H1 (cell line): ENCODE data around the gene PSKH1. TPM values are rescaled to one million over a fixed set of nuclear protein-coding genes. Genes with fewer than 3 reads are reported as not detected.

Experiments
- CTCF ChIA-PET: fragments of 300-600 bp; sonication (Branson Sonifier 250); formaldehyde crosslinking; loops from one replicate; lab custom pipeline; 2021; ENCODE audit not compliant: partially characterized antibody; lab: Charles Lee
- POLR2A ChIA-PET: fragments of 300-600 bp; sonication (Branson Sonifier 250); formaldehyde crosslinking; loops from one replicate; lab custom pipeline; 2021; ENCODE audit warnings: inconsistent platforms; ENCODE audit not compliant: partially characterized antibody; lab: Charles Lee
- DNase-seq, 2 experiments: peaks; one replicate each; pipeline versions ENCODE4 v3.0.0 to v3.0.0-alpha.2; 2010 to 2022; ENCODE audit warnings: low spot score in 2 of 2, low read depth in 1 of 2, mixed read lengths in 1 of 2
- FAIRE-seq: peaks from 2 replicates; lab custom pipeline; 2011; peaks lifted over from hg19 to GRCh38; lab: Jason Lieb, UNC
- H2AFZ ChIP-seq: 2 replicates; pipeline ENCODE4 v1.8.1; 2012; ENCODE audit warnings: low read length, inconsistent platforms
- H2AK5ac ChIP-seq: 2 replicates; pipeline ENCODE4 v1.6.1; 2013; ENCODE audit warnings: low read depth, low read length
- H2BK120ac ChIP-seq: replicated peaks from 2 replicates; pipeline ENCODE3; 2013; ENCODE audit warnings: low read depth, low read length, inconsistent platforms
- H2BK12ac ChIP-seq: 2 replicates; pipeline ENCODE4 v1.6.1; 2013; ENCODE audit warnings: low read depth, low read length
- H2BK15ac ChIP-seq: 2 replicates; pipeline ENCODE4 v1.6.1; 2013; ENCODE audit warnings: low read length
- H2BK20ac ChIP-seq: 2 replicates; pipeline ENCODE4 v1.6.1; 2013; ENCODE audit warnings: low read length
- H2BK5ac ChIP-seq: 2 replicates; pipeline ENCODE4 v1.6.1; 2013; ENCODE audit warnings: low read depth, low read length
- H3K14ac ChIP-seq: 2 replicates; pipeline ENCODE4 v1.6.1; 2013; ENCODE audit warnings: inconsistent platforms; ENCODE audit not compliant: insufficient read length
- H3K18ac ChIP-seq: 2 replicates; pipeline ENCODE4 v1.6.1; 2013; ENCODE audit warnings: low read length; ENCODE audit errors: extremely low read depth
- H3K23ac ChIP-seq: 2 replicates; pipeline ENCODE4 v1.6.1; 2013; ENCODE audit warnings: inconsistent platforms; ENCODE audit not compliant: insufficient read length
- H3K23me2 ChIP-seq: 2 replicates; pipeline ENCODE4 v1.6.1; 2013; ENCODE audit warnings: low read depth, low read length
- H3K27ac ChIP-seq: 2 replicates; pipeline ENCODE4 v1.6.1; 2011; ENCODE audit warnings: low read depth, low read length, inconsistent platforms
- H3K27me3 ChIP-seq, 4 experiments: replicated peaks in 1 of 4; 1 replicate in 1 of 4; 2 replicates in 3 of 4; pipeline versions ENCODE4 v1.6.1 to v1.8.1; 2011 to 2013; ENCODE audit warnings: low read length in 3 of 4, mild to moderate bottlenecking in 3 of 4, inconsistent platforms in 2 of 4, mixed read lengths in 2 of 4, moderate library complexity in 1 of 4; ENCODE audit not compliant: control insufficient read depth in 3 of 4, insufficient read depth in 3 of 4; ENCODE audit errors: extremely low read depth in 1 of 4
- H3K36me3 ChIP-seq, 4 experiments: 2 replicates each; pipeline versions ENCODE4 v1.6.1 to v1.8.1; 2011 to 2013; ENCODE audit warnings: mild to moderate bottlenecking in 4 of 4, low read length in 3 of 4, moderate library complexity in 2 of 4, control low read depth in 1 of 4, inconsistent platforms in 1 of 4; ENCODE audit not compliant: insufficient read depth in 4 of 4, control insufficient read depth in 2 of 4
- H3K4ac ChIP-seq: replicated peaks from 2 replicates; pipeline ENCODE3; 2013; ENCODE audit warnings: low read length, low read depth, mixed read lengths, inconsistent platforms; ENCODE audit not compliant: insufficient read length
- H3K4me1 ChIP-seq, 4 experiments: replicated peaks in 1 of 4; 1 replicate in 1 of 4; 2 replicates in 3 of 4; pipeline versions ENCODE4 v1.6.1 to v1.8.1; 2011 to 2013; ENCODE audit warnings: low read length in 3 of 4, inconsistent platforms in 2 of 4, mixed read lengths in 1 of 4; ENCODE audit not compliant: insufficient read depth in 4 of 4, control insufficient read depth in 3 of 4
- H3K4me2 ChIP-seq, 2 experiments: 2 replicates each; pipeline versions ENCODE4 v1.6.1 to v1.8.1; 2011 to 2013; ENCODE audit warnings: low read depth in 2 of 2, low read length in 2 of 2, control low read depth in 1 of 2, inconsistent platforms in 1 of 2, mild to moderate bottlenecking in 1 of 2; ENCODE audit not compliant: insufficient read depth in 1 of 2
- H3K4me3 ChIP-seq, 4 experiments: fragments of 200-600, 300-600 bp in 1 of 4; sonication (generic), shearing (Covaris generic), sonication (Bioruptor Twin) in 1 of 4; 2 replicates each; pipeline versions ENCODE4 v1.5.1 to v1.8.1; 2011 to 2016; ENCODE audit warnings: low read length in 4 of 4, low read depth in 3 of 4, control low read depth in 2 of 4, inconsistent platforms in 2 of 4, mild to moderate bottlenecking in 2 of 4, mixed read lengths in 1 of 4, moderate library complexity in 1 of 4; ENCODE audit not compliant: insufficient read depth in 2 of 4; ENCODE audit errors: extremely low read depth in 1 of 4
- H3K56ac ChIP-seq: replicated peaks from 2 replicates; pipeline ENCODE3; 2013; ENCODE audit warnings: low read depth, mild to moderate bottlenecking, mixed read lengths, low read length, inconsistent platforms; ENCODE audit not compliant: insufficient read length
- H3K79me1 ChIP-seq: 2 replicates; pipeline ENCODE4 v1.6.1; 2013; ENCODE audit warnings: low read depth, low read length, control low read depth
- H3K79me2 ChIP-seq, 2 experiments: 2 replicates each; pipeline versions ENCODE4 v1.6.1 to v1.8.1; 2012 to 2013; ENCODE audit warnings: low read length in 2 of 2, mild to moderate bottlenecking in 2 of 2, inconsistent platforms in 1 of 2; ENCODE audit not compliant: insufficient read depth in 2 of 2, control insufficient read depth in 1 of 2
- H3K9ac ChIP-seq, 4 experiments: replicated peaks in 1 of 4; 1 replicate in 1 of 4; 2 replicates in 3 of 4; pipeline versions ENCODE4 v1.6.1 to v1.8.1; 2011 to 2013; ENCODE audit warnings: low read depth in 3 of 4, low read length in 3 of 4, control low read depth in 2 of 4, mild to moderate bottlenecking in 2 of 4, moderate library complexity in 2 of 4, inconsistent platforms in 1 of 4; ENCODE audit errors: extremely low read depth in 1 of 4
- H3K9me3 ChIP-seq, 2 experiments: 2 replicates each; pipeline versions ENCODE4 v1.6.1 to v1.8.1; 2012 to 2013; ENCODE audit warnings: mild to moderate bottlenecking in 2 of 2, moderate library complexity in 2 of 2, control low read depth in 1 of 2, inconsistent platforms in 1 of 2, low read depth in 1 of 2, low read length in 1 of 2, mixed read lengths in 1 of 2; ENCODE audit not compliant: insufficient read depth in 2 of 2
- H4K20me1 ChIP-seq, 2 experiments: replicated peaks in 1 of 2; 2 replicates each; pipeline versions ENCODE3 to v1.8.1; 2011 to 2013; ENCODE audit warnings: inconsistent platforms in 2 of 2, low read length in 2 of 2, mild to moderate bottlenecking in 1 of 2; ENCODE audit not compliant: insufficient read depth in 2 of 2, control insufficient read depth in 1 of 2
- H4K5ac ChIP-seq: 2 replicates; pipeline ENCODE4 v1.6.1; 2013; ENCODE audit warnings: low read length, low read depth, mixed read lengths, inconsistent platforms; ENCODE audit not compliant: insufficient read length
- H4K8ac ChIP-seq: 2 replicates; pipeline ENCODE4 v1.8.0; 2013; ENCODE audit warnings: mild to moderate bottlenecking, moderate library complexity, low read length, inconsistent platforms; ENCODE audit not compliant: insufficient read depth; ENCODE audit errors: extremely low read depth
- H4K91ac ChIP-seq: replicated peaks from 2 replicates; pipeline ENCODE3; 2013; ENCODE audit warnings: low read length, mixed read lengths, inconsistent platforms; ENCODE audit not compliant: insufficient read length
- BCL11A ChIP-seq, 2 experiments: IDR thresholded peaks; one replicate each; pipeline ENCODE4 v1.6.1; 2011; ENCODE audit warnings: low read depth in 2 of 2, low read length in 2 of 2, mild to moderate bottlenecking in 2 of 2
- FOSL1 ChIP-seq: IDR thresholded peaks from 2 replicates; pipeline ENCODE4 v1.6.1; 2011; ENCODE audit warnings: mild to moderate bottlenecking, low read depth, low read length, moderate library complexity; ENCODE audit not compliant: insufficient read depth
- MAFK ChIP-seq: IDR thresholded peaks from 2 replicates; pipeline ENCODE4 v1.6.1; 2012; ENCODE audit warnings: low read depth, mild to moderate bottlenecking, improper control_type of control experiment, low read length
- NANOG ChIP-seq: IDR thresholded peaks from 2 replicates; pipeline ENCODE4 v1.6.1; 2011; ENCODE audit warnings: low read length, low read depth, mild to moderate bottlenecking, inconsistent platforms; ENCODE audit not compliant: insufficient read depth, poor library complexity, severe bottlenecking
- RFX5 ChIP-seq: IDR thresholded peaks from 2 replicates; pipeline ENCODE4 v1.6.1; 2011; ENCODE audit warnings: low read depth, low read length, improper control_type of control experiment, borderline replicate concordance
- SIN3A ChIP-seq, 2 experiments: IDR thresholded peaks in 1 of 2; conservative IDR thresholded peaks in 1 of 2; 2 replicates each; pipeline ENCODE4 v1.6.1; 2011 to 2012; ENCODE audit warnings: low read length in 2 of 2, improper control_type of control experiment in 1 of 2, low read depth in 1 of 2, mild to moderate bottlenecking in 1 of 2
- SP2 ChIP-seq: IDR thresholded peaks from 2 replicates; pipeline ENCODE4 v1.6.1; 2012; ENCODE audit warnings: mild to moderate bottlenecking, low read length, inconsistent platforms
- SRF ChIP-seq: IDR thresholded peaks from 2 replicates; pipeline ENCODE4 v1.6.1; 2011; ENCODE audit warnings: mild to moderate bottlenecking, low read depth, low read length, moderate library complexity
- TCF12 ChIP-seq: IDR thresholded peaks from 2 replicates; pipeline ENCODE4 v1.6.1; 2011; ENCODE audit warnings: low read depth, mild to moderate bottlenecking, low read length
- YY1 ChIP-seq: IDR thresholded peaks from 2 replicates; pipeline ENCODE4 v1.6.1; 2011; ENCODE audit warnings: low read depth, mild to moderate bottlenecking, low read length
- WGBS, 2 experiments: shearing (Covaris generic) in 1 of 2; methylation state at CpG; one replicate each; pipeline versions ENCODE4 v1.1.6 to v1.1.7; 2013 to 2015; ENCODE audit warnings: low lambda C conversion rate in 2 of 2, mixed read lengths in 2 of 2, inconsistent platforms in 1 of 2, low coverage in 1 of 2, missing lambda C conversion rate in 1 of 2; ENCODE audit not compliant: insufficient replicate concordance in 2 of 2, insufficient coverage in 1 of 2, insufficient read length in 1 of 2; ENCODE audit errors: extremely low coverage in 1 of 2, missing lambda C conversion rate in 1 of 2; 5-methylcytosine and 5-hydroxymethylcytosine counted together
- polyA plus RNA-seq, 7 experiments: library from polyadenylated mRNA; depleted of rRNA in 3 of 7; stranded (reverse) in 5 of 7; unstranded in 2 of 7; fragments of >200 nt in 5 of 7; fragments of 200-250 nt in 2 of 7; gene quantifications; 1 replicate in 5 of 7; 2 replicates in 1 of 7; 4 replicates in 1 of 7; pipeline versions ENCODE4 v1.2.1 to v1.2.3, GENCODE V29; 2011 to 2013; ENCODE audit warnings: missing spikeins in 2 of 7, mixed read lengths in 2 of 7
- total RNA-seq: library from RNA; stranded (reverse); fragmentation: NEBNext Ultra II Directional; extraction: Animal tissue kit (Norgen Biotek cat#: 25700); gene quantifications from 2 replicates; pipeline ENCODE4 v1.2.1, GENCODE V29; 2021
- TF ChIP-seq, protein P1 (sequence below): IDR thresholded peaks from 2 replicates; pipeline ENCODE4 v1.6.1; 2012; ENCODE audit warnings: inconsistent platforms

The PSKH1 gene
- total and polyA plus RNA-seq, 2 of the 8 experiments (the other 6 are each of a cell fraction or from before 2014, with no cell fraction given): 24.8 to 51.0 TPM

DNA sequence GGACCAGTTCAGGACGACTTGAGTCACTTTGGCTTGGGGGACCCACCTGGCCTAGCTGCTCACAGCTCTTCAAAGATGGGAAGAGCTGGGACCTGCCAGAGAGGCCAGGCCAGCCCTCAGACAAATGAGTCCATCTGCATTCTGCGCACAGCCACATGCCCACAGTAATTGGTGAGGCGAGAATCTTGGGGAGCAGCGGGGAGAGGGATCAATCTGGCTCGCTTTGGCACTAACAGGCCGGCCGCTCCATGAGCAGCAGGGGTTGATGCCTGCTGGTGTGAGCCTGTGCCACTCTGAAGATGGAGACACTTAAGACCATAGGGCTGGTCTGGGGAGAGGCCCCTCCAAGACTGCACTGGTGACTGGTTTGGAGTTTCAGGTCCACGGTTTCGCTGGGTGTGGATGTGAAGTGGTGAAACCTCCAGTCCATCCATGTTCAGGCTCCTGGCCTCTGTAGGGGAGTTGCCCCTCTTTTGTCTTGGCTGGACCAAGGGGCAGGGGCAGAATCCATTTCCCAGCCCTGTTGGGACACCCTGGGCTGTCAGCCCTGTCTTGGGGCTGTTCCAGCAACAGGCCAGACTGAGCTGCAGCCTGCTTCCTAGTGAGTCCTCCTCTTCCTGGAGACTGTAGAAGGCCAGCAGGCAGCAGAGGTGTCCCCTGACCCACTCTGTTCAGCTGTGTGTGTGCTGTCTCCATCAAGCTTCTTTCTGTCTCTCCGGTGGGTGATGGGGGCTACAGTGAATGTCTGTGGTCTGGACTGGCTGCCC, 31.3 kb downstream of the PSKH1 start:
- POLR2A ChIA-PET: interaction anchor here (0.7 to 4.6 kb wide), 4 partner anchors 9 to 33 kb away, joined by 3 to 26 read pairs (median 3); partner anchors contain the start of genes PSKH1 and PSMB10
- no peak overlapping the region for H4K8ac ChIP-seq
- 94% methylated on average over 10 of the region's 10 CpGs; no CpG with 5 or more reads in 1 of the 2 experiments for WGBS, 2 experiments
- no peaks in the 10 kb centered on the region for H3K9me3 ChIP-seq
- H3K27ac ChIP-seq: no peak overlapping the region
- H3K79me2 ChIP-seq: no peaks in the 10 kb centered on the region
- H3K14ac ChIP-seq: no peak overlapping the region
- no peak overlapping the region for H2BK15ac ChIP-seq
- no peak overlapping the region for H4K5ac ChIP-seq
- DNase-seq: no peak
- no peak overlapping the region for H2AFZ ChIP-seq
- CTCF ChIA-PET: interaction anchor here (1.1 to 27.1 kb wide), 7 partner anchors 9 to 251 kb away, joined by 5 to 623 read pairs (median 24); partner anchors contain the start of genes CTRL, EDC4, NRN1L and PSKH1
- no peak overlapping the region for H3K4ac ChIP-seq
- H3K4me1 ChIP-seq: peaks cover 0 to 8% (median 4%) of the 10 kb centered on the region in 4 experiments; a peak in 5 of 7 replicates
- H4K91ac ChIP-seq: no peak overlapping the region
- H3K18ac ChIP-seq: no peak overlapping the region
- H2BK120ac ChIP-seq: no peak overlapping the region
- H2BK12ac ChIP-seq: no peak overlapping the region
- no peak overlapping the region for H2BK5ac ChIP-seq
- H2BK20ac ChIP-seq: no peak overlapping the region
- no peaks in the 10 kb centered on the region for H3K79me1 ChIP-seq
- no peak for FAIRE-seq
- no peaks in the 10 kb centered on the region for H3K23me2 ChIP-seq
- H3K4me3 ChIP-seq: no peak overlapping the region
- H4K20me1 ChIP-seq: peaks cover 13 to 26% of the 10 kb centered on the region in 2 experiments
- H3K9ac ChIP-seq: no peak overlapping the region
- no peak overlapping the region for H3K56ac ChIP-seq
- no peaks in the 10 kb centered on the region for H3K27me3 ChIP-seq
- H3K23ac ChIP-seq: no peak overlapping the region
- no peak overlapping the region for H3K4me2 ChIP-seq
- H2AK5ac ChIP-seq: no peak overlapping the region
- H3K36me3 ChIP-seq: no peaks in the 10 kb centered on the region; a peak in 2 of 8 replicates
- no peak for TF ChIP-seq BCL11A (IDR thresholded peaks at IDR 0.05; ENCODE audit: low read depth in 2 of 2, low read length in 2 of 2)
- TF ChIP-seq SRF: no peak
- no peak for TF ChIP-seq TCF12
- TF ChIP-seq SP2: no peak
- TF ChIP-seq MAFK: no peak
- no peak for TF ChIP-seq FOSL1
- TF ChIP-seq RFX5: no peak
- TF ChIP-seq, protein P1, sequence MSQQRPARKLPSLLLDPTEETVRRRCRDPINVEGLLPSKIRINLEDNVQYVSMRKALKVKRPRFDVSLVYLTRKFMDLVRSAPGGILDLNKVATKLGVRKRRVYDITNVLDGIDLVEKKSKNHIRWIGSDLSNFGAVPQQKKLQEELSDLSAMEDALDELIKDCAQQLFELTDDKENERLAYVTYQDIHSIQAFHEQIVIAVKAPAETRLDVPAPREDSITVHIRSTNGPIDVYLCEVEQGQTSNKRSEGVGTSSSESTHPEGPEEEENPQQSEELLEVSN: no peak
- TF ChIP-seq NANOG: no peak
- no peak for TF ChIP-seq YY1
- TF ChIP-seq SIN3A (conservative IDR thresholded peaks at IDR 0.05 in 1 of 2, IDR thresholded peaks at IDR 0.05 in 1 of 2; ENCODE audit: low read depth in 1 of 2, low read length in 2 of 2): no peak
